GM19372 (cell line): ENCODE results near the gene NEURL2.

ENCODE experiments used
- ATAC-seq: cut with Tn5 transposase; IDR thresholded peaks from one replicate; pipeline ENCODE4 v1.9.1; 2021; ENCODE audit warnings: mild to moderate bottlenecking, low read depth, moderate library complexity; ENCODE audit not compliant: unreplicated experiment

NEURL2 gene

DNA sequence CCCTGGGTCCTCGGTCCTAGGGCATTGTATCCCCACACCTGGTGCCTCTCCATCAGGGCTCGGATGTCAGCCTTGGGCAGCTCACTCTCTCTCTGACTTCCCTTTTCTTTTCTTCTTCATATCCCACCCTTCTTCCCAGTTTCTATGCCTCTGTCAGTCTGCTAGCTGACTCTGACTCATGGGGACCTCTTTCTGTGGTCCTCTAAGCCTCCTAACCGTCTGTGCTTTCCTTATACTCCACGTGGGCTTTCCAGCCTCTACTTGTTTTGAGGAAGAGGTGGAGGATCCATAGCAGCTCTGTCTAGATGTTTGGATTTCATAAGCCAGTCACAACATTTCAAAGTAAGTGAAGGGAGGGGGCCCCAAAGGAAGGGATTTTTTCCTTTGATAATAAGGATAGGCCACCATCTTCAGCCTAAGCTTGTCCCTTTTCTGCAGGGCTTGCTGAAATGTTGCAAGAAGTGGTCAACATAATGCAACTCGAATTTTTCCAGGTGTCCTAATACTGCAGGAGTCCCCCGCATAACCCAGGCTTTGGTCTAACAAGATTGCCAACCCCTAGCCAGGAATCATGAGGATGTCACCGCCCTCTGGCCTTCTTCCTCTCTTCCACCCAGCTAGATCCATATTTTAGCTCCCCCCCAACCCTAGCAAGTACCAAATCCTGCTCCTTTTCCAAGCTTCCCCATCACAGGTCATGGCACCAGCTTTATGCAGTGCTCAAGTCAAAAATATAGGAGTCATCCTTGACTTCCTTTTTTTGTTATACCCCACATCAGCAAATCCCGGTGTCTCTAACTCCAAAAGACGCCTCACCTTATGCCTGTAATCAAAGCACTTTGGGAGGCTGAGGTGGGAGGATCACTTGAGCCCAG is 29.7 kb upstream of the NEURL2 start:
- no peak for ATAC-seq

DNA sequence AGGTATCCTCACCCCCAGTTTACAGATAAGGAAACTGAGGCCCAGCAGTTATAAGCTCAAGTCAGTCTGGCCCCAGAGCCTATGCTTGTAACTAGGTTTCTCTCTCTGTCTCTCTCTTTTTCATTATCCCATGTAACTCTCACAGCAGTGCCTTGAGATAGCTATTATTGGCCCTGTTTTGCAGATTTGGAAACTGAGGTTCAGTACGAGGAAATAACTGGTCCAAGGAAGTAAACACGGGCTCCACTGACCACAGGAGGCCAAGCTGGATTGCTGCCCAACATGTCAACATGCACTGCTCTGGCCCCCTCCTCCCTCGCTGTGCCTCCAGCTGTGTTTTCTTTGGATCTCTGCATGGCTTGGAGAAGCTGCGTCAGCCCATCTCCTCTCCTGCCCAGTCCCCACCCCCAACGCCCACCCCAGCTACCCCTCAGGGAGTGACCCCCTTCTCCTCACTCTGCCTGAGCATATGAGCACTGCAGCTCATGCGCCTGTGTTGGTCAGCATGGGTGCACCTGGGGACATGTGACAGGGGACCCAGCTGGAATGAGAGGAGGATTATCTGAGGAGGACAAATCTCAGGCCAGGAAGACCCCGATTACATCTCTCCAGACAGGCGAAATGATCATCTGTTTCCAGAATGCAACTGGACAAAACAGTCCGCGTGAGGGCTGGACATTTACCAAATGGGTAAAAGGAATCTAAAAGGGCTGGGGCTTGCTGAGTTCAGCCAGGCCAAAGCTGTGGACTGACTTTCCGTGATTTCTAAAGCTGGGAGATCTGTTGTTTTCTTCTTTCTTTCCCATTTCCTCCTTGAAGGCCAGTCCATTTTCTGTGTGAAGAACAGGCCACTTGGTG is 28.8 kb upstream of the NEURL2 start:
- ATAC-seq = no peak

DNA sequence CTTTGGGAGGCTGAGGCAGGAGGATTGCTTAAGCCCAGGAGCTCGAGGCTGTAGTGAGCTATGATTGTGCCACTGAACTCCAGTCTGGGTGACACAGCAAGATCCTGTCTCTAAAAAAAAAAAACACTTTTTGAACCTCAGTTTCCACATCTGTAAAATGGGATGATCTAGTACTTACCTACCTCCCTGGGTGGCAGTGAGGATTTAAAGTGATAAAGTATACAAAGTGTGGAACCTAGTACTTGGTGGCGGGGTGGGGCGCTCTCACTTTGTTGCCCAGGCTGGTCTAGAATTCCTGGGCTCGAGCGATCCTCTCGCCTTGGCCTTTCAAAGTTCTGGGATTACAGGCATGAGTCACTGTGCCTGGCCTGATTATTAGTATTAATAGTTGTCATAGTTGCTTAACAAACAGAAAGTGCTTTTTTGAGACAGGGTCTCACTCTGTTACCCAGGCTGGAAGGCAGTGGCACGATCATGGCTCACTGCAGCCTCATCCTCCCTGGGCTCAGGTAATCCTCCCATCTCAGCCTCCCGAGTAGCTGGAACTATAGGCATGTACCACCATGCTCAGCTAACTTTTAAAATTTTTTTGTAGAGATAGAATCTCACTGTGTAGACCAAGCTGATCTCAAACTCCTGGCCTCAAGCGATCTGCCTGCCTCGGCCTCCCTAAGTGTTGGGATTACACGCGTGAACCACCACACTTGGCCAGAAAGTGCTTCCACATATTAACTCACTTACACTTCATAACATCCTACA is 27.9 kb upstream of the NEURL2 start:
- ATAC-seq = no peak

DNA sequence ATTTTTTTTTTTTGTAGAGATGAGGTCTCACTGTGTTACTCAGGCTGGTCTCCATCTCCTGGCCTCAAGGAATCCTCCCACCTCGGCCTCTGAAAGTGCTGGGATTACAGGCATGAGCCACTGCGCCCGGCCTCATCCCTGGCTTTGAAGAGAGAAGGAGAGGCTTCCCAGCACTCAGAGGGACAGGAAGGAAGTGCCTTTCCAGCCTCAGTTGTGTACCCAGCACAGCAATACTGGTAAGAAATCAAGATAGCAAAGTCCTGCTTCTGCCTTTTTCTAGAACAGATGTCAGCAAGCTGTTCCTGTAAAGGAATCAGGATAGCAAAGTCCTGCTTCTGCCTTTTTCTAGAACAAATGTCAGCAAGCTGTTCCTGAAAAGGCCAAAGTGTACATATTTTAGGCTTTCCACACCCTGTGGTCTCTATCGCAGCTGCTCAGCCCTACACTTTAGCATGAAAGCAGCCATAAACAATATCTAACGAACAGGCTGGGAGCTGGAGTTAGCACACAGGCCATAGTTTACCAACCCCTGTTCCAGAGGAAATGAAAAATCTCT is 27.3 kb upstream of the NEURL2 start:
- ATAC-seq = no peak

DNA sequence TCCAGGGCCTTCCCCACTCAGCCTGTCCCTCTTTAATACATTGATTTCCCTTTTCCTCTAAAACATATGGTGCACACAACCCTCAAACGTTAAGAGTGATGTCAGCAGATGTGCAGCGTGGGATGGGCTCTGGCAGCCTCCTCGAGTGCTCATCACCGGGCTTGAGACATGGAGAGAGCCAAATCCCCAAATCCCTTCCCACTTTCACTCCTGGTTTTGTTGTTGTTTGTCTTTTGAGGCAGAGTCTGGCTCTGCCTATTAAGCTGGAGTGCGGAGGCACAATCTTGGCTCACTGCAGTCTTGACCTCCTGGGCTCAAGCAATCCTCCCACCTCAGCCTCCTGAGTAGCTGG is 26.8 kb upstream of the NEURL2 start:
- no peak for ATAC-seq

DNA sequence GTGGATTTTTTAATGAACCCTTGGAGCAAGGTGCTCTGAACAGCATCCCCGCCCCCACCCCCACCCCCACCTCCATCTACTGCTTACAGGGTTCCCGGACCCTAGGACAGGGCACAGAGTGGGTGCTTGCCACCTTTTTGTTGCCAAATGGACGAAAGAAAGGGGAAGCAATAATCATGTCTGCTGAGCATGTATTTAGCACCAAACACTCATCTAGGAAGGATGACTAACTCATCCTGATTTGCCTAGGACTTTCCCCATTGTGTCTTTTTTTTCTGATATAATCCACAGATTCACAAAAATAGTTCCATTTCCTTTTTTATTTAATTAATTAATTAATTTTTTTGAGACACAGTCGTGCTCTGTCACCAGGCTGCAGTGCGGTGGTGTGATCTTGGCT is 22.1 kb upstream of the NEURL2 start:
- no peak for ATAC-seq

DNA sequence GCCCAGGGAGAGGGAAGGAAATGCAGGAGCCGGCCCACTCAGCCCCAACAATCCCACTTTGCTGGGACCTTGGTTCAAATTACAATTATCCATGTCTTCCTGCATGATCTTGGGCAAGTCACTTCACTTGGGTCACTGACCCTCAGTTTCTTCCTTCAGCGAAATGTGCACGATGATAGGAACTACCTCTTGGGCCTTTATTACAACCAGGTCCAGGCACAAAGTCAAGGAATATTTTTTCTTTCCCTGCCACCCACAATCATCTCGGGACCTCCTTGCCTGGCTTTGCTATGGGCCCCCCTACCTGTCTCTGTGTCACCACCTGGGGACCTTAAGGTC is 21.3 kb upstream of the NEURL2 start:
- ATAC-seq = no peak

DNA sequence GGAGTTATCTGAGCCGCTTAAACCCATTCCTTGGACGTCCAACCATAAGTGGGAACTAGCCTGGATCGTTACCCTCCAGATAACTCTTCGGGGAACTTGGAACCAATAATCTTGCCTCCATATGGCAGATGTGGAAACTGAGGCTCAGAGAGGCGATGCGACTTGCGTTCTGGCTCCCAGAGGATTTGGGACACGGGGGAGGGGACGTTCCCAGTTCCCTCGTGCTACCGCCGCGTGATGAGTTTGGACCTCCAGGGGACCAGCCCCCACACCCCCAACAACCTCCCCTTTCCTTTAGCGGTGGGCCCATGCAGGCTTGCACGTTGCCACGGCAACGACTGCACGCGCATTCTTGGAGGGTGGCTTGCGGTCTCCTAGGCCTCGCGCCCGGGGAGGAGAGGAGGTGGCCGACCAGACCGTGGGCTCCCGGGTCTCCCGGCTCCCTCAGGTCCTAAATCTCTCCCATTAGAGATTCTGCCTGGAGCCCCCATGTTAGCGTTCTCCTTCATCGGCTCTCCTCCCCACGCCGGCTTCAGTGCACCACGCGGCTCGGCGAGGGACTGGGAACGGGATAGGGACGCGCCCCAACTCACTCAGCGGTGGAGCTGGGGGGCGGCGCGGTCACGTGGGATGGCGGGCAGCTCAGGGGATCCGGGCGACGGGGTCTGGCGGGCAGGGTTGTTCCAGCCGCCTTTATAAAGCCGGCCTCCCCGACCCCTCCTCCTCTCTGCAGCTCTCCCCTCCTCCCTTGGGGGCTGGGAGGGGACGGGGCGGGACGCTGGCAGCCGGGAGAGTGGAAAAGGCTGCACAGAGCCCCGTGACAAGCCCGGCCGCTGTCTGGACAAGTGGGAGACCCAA is 20.7 kb upstream of the NEURL2 start, which contains the start of gene PLTP:
Gene PLTP, minus strand, starts transcription at position 670 of the 858 bp plus-strand sequence. CDS start 703 bp downstream, outside the sequence.
- no peak for ATAC-seq

DNA sequence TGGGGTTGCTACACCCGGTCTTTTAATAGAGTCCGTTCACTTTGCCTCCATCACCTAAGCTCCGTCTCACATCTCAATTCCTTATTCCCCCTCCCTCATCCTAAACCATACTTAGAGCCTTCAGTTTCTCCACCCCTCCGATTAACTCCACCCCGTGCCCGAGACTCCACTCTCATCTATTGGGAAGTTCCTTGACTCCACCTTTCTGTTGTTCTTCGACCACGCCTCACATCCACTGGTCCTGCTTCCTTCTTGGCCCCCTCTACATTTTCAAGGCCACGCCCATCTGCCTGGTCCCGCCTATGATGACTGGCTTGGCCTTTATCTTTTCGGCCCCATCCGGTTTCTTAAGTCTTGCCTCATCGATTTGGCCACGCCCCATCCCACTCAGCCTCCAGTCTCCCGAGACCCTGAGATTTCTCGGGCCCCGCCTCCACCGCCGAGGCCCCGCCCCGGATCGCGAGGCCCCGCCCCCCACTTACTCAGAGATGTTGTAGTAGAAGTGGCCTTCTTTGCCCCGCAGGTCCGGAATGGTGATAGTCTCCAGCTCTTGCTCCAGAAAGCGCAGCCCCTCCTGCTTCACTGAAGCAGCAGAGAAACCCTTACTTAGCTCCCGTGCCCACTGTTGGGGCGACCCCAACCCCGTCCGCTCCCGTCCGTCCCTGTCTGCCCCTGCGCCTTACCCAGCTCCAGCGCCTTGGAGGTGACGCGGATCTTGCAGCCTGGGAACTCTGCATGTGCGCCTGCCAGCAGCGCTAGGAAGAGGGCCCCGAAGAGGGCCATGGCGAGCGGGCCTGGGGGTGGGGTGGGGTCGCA is 19.9 kb upstream of the NEURL2 start:
- ATAC-seq = peak; percentile 93

DNA sequence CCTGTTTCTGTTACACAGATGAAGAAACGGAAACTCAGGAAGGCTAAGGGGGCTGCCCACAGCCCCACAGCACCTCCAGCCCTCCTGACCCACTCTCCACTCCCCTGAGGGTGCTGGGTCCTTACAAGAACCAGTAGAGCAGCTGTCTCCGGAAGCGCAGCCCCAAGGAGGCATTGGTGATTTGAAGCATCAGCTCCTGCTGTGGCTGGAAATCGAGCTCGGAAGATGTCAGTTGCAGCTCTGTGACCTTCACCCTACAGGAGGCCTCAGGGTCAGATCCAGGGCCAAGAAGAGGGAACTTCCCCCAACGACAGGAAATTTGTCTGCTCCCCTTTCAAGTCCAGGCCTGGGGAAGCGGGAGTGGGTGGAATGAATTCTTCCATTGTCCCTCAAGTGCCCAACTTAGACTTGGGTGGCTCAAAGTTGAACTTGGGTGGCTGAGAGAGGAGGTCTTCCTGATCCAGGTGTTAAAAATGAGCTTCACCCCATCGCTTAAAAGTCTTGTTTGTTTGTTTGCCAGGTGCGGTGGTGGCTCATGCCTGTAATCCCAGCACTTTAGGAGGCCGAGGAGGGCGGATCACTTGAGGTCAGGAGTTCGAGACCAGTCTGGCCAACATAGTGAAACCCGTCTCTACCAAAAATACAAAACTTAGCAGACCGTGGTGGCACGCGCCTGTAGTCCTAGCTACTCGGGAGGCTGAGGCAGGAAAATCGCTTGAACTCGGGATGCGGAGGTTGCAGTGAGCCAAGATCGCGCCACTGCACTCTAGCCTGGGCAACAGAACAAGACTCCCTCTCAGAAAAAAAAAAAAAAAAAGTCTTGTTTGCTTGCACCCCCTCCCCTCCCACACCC is 19.0 kb upstream of the NEURL2 start:
- ATAC-seq = no peak

DNA sequence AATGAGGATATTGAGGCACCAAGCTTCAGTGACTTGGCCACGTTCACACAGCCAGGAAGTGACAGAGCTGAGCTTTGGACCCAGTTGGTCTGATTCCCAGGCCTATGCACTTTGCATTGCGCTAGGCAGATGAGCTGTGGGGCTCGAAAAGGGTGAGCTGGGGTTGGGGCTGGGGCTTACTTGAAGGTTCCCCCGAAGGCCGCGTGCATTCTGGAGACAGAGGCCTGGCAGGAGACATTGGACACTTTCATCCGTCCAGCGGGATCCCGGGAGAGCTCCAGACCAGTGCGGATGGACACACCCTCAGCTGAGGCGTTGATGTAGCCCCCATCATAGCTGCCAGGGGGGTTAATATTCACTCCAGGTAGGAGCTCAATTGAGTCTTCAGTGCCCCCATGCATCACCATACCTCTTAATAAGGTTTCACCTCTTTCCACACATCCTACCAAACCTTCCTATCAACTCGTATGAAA is 18.4 kb upstream of the NEURL2 start:
- no peak for ATAC-seq

DNA sequence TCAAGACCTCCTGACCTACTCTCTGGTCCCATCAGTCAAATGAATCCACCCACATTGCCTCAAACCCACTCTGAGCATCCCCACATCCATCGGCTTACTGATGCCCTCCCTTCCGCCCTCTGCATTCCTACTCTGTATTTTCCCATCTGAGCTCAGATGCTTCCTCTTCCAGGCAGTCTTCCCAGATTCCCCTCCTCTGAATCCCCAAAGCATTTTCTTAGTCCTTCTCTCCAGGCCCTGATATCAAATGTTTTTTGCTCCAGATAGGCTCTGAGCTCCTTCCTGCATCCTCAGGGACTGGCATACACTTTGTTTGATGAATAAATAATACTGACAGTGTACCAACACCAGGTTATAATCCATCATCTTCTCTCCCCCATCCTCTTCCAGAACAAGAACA is 17.1 kb upstream of the NEURL2 start:
- no peak for ATAC-seq

DNA sequence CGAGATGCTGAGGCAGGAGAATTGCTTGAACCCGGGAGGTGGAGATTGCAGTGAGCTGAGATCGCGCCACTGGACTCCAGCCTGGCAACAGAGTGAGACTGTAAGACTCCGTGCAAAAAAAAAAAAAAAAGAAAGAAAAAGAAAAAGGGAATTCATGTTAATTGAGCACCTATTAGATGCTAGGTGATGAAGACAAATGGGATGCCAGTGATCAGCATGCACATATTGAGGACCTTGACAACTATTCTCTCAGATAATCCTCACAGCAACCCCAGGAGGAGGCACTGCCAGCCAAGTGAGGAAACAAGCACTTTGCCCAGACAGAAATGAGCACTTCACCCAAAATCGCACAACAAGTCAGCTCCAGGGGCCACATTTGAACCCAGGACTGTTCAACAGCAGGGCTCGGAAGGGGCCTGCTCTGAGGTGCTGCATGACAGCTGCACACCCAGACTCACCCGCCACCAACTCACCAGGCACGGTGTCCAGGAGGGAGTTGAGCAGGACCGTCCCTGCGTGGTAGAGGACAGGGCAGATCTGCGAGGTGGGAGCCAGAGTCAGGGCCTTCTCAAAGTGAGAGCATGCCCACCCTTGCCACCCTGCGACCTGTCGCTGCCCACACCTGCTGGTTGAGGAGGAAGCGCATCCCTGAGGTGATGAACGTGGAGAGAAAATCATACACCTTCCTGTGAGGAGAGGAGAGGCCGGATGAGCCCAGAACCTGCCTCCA is 16.4 kb upstream of the NEURL2 start:
- no peak for ATAC-seq

DNA sequence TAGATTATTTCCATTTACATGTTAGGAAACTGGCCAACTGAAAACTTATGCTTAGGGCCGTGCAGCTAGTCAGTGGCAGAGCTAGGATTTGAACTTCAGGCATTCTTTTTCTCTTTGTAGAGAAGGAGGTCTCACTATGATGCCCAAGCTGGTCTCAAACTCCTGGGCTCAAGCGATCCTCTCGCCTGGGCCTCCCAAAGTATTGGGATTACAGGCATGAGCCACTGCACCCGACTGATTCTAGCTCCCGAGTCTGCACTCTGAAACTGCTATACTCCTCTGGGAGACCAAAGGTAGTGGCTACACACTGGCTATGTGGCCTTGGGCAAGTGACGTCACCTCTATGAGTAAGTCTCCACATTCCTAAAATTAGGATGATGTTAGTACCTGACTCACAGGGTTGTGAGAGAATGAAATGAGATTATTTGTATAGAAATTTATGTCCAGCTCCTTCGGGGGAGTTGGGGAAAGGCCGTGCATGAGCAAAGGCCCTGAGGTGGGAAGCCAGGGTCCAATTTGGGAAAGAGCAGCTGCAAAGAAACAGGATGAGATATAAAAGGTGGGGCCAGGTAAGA is 14.6 kb upstream of the NEURL2 start:
- no peak for ATAC-seq

DNA sequence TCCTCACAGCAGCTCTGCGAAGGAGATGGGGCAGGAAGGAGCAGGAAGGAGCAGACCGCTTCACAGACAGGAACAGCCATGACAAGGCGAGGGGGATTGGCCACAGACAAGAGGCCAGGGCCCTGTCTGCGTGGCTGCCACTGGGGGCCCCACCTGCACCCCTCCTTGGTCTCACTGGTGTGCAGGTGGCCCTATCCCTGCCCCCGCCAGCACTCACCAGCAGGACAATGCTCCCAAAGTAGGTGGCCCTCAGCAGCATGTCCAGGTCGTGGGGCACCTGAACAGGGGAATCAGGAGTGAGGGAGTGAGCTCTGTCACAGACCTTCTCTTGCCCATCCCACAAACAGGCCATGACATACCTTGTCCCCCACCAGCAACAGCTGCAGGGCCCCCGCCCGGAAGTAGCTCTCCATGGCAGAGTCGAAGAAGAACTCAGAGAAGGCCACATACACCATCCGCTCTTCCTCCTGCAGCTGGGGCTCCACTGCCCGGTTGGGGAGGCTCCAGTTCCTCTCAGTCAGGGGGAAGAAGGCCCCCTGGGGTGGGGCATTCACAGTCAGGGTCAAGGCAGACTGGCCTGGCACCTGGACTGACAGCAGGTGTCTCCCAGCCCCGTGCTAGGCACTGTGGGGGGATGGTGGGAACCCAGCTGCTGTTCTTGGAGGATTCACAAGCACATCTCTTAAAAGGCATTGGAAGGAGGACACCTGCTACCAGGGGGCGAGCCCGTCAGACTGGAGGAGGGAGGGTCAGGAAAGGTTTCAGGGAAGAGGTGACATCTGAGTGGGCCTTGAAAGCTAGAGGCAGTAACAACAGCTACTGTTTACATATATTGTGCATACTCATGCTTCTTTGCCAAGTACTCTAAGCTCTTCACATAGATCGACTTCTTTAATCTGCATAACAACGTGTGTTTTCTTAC is 13.8 kb upstream of the NEURL2 start:
- no peak for ATAC-seq

DNA sequence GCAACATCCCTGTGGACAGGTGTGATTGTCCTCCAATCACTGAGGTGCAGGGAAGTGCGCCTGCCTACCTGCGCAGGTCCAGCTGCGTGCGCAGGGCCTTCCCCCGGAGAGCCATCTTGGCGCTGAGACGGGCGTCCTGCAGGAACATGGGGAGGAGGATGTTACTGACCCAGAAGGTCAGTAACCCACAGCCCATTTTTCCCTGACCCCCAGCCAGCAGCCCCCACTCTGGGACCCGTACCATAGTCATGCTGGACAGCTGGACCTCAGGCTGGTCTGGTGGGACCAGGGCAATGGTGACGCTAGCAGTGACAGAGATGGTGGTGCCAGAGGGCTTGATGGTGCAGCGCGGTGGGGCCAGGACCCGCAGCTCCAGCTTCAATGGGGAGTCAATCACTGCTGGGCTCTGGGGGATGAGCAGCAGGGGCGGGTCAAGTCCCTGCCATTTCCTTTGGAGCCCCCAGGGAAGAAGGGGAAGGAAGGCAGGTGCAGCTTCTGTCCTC is 11.2 kb upstream of the NEURL2 start:
- ATAC-seq = no peak
